H7 (cell line): Measurements from ENCODE around the gene RPL9. TPM values are rescaled to one million over a fixed set of nuclear protein-coding genes. Genes with fewer than 3 reads are reported as not detected.
"Not testable (repeated sequence)": the region's sequence is repeated elsewhere in the genome, so short reads cannot be mapped to it uniquely, and the experiment has no call there.

ENCODE experiments used
- DNase-seq: peaks from one replicate; pipeline ENCODE4 v3.0.0; 2012
- H3K27me3 ChIP-seq: 2 replicates; pipeline ENCODE4 v1.6.0; 2011; ENCODE audit warnings: mild to moderate bottlenecking, low read length; ENCODE audit not compliant: control insufficient read depth, insufficient read depth
- H3K36me3 ChIP-seq: replicated peaks from 2 replicates; pipeline ENCODE4 v1.5.1; 2011; ENCODE audit warnings: low read length; ENCODE audit not compliant: control insufficient read depth, insufficient read depth
- H3K4me3 ChIP-seq: 2 replicates; pipeline ENCODE4 v1.5.1; 2011; ENCODE audit warnings: low read depth, mild to moderate bottlenecking, control low read depth, low read length, moderate library complexity; ENCODE audit not compliant: insufficient read depth
- total RNA-seq: library from RNA; depleted of rRNA; stranded (reverse); fragments of >200 nt; shearing (Covaris generic); gene quantifications from 2 replicates; pipeline ENCODE4 v1.2.3, GENCODE V29; 2014

Gene RPL9
- total RNA-seq, 1 experiment from 2014 or later: 1,441 TPM

- no peaks in the 10 kb centered on the region for H3K27me3 ChIP-seq
- H3K36me3 ChIP-seq: peaks cover 3% of the 10 kb centered on the region
- no peak overlapping the region for H3K4me3 ChIP-seq
- peak; percentile 25 for DNase-seq
These were observed 21.5 kb upstream of the RPL9 start for GRCh38 chr4:39480251-39480650.

DNA sequence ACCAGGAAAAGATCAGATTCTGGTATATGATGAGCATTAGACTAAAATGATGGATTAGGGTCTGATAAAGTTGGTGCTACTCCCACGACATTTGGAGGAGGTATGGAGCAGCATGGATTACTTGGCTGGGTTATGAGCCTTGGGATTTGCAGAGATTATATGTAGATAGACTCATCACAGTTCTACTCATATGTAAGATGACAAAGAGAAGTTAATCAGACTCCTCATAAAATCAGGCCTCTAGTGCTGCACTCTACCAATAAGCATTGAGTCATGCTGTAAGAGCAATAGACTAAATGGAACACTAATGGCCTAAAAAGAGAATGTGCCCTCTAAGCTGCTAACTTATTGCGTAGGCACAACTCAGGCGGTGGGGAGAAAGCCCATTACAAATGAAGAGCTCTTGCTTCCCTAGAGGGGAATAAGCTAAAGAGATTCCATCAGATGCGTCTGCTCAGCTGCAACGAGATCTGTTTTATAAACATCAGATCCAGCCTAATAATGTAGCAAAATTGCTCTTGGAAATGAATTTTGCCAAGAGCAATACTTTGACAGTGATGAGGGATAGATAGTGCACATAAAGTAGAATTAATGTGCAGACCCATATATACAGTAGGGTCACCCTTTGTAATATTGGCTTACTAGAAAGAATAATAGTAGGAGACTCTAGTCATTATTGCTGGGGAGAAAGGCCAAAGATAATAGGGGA lies 17.6 kb upstream of the RPL9 start:
- DNase-seq: no peak
- H3K36me3 ChIP-seq: peaks cover 6% of the 10 kb centered on the region
- H3K4me3 ChIP-seq: no peak overlapping the region
- H3K27me3 ChIP-seq: no peaks in the 10 kb centered on the region

DNA sequence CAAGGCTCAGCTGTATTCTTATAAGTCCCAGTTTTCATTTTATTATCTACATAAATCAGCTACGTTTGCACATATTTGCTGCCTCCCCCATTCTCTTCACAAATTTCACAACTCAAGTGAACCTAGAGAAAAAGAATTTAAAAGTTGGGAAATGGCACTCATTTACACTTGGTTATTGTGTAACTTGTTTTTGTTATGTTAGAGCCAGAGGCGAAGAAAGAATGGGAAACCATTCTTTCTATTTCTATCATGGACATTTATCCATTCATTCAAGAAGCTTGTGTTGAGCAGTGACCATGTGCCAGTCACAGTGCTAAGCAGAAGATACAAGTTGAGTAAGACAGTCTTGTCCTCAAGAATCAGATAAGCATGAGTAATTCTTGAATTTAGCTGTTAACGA lies 13.7 kb upstream of the RPL9 start:
- Histone ChIP-seq H3K36me3 (peaks cover 8% of the 10 kb centered on the region), H3K4me3 (no peak overlapping the region), H3K27me3 (no peaks in the 10 kb centered on the region)
- DNase-seq: no peak

- no peak overlapping the region for H3K4me3 ChIP-seq
- no peak for DNase-seq
- peaks cover 5% of the 10 kb centered on the region for H3K36me3 ChIP-seq
- H3K27me3 ChIP-seq: no peaks in the 10 kb centered on the region
These were observed 11.7 kb upstream of the RPL9 start for GRCh38 chr4:39470402-39470801.

DNA sequence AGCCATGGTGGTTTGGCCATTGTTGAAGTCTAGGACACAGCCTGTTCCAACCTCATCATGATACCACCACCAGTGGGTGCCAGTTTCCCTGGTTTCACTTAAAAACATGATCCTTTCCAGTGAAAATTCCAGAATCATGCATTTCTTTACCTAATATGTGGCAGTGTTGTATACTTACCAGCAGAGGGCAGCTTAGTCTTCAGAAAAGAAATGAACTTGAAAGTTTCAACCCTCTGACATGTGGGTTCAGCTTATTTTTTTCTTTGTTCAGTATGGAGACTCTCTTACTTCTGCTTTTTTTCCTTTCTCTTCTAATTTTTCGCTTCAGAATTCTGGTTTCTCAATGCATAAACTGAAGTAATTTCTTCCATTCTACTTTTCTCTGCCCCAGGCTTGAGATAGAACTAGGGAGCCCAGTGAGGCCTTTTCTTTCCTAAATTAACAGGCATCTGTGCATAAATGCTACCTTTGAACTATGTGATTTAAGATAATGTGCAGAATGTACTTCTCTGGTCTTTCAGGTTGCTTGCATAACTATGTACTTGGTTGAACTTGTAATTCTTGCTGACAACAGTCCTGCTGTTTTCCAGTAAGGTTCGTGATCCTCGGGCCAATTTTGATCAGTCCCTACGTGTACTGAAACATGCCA lies 10.8 kb upstream of the RPL9 start:
- H3K4me3 ChIP-seq: no peak overlapping the region
- no peaks in the 10 kb centered on the region for H3K27me3 ChIP-seq
- H3K36me3 ChIP-seq: peaks cover 7% of the 10 kb centered on the region
- peak; percentile 68 for DNase-seq

DNA sequence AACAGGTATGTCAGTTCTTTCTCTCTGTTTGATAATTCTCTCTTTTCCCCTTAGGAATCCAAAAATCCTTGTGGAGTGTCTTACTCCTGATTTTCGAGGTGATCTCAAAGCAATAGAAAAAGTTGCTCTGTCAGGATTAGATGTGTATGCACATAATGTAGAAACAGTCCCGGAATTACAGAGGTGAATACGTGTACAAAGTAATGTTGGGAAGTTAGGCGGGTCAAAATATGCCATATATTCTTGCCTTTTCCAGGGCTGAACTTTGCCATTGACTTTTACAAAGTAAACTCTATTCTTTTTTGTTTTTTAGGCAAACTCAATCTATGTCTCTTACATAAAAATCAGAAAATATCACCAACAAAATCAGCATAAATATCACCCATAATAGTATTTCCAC lies 8.7 kb upstream of the RPL9 start:
- no peaks in the 10 kb centered on the region for H3K27me3 ChIP-seq
- no peak overlapping the region for H3K4me3 ChIP-seq
- peaks cover 10% of the 10 kb centered on the region for H3K36me3 ChIP-seq
- DNase-seq: no peak

DNA sequence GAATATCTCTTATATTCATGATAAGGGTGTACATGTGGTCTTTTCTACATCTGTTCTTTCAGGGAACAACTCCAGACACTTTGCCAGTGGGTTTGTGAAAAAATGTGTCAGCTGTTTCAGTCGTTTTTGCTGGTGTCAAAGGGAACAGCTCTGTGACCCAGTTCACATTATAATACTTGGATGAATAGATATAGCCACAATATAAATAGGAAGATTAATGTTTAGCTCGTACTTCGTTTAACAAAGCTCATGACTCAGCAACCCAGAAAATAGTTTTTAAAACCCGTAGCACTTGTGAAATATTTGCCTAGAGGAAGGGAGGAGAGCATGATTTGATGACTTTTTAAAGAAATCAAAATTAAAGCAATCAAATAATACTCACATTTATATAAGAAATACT lies 8.0 kb upstream of the RPL9 start:
- no peaks in the 10 kb centered on the region for H3K27me3 ChIP-seq
- DNase-seq: no peak
- H3K36me3 ChIP-seq: peaks cover 8% of the 10 kb centered on the region
- no peak overlapping the region for H3K4me3 ChIP-seq

DNA sequence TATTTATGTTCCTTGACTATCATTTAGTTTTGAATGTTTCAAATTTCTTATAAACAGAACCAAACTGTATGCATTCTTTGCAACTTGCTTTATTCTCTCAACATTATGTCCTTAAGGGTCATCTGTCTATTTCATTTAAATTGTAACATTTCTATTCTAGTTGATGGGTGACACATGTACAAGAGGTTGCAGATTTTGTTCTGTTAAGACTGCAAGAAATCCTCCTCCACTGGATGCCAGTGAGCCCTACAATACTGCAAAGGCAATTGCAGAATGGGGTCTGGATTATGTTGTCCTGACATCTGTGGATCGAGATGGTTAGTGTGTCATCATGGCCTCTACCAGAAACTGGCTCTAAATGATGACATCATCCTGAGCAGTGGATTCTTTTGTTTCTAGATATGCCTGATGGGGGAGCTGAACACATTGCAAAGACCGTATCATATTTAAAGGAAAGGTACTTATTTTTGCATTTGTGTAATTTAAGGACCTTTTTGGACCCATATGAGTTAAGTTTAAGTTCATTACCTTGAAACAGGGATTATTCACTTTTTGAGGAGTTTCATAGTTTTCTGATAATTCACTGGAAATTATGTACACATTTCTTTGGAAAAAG lies 6.3 kb upstream of the RPL9 start:
- Histone ChIP-seq H3K4me3 (no peak overlapping the region), H3K27me3 (no peaks in the 10 kb centered on the region), H3K36me3 (peaks cover 9% of the 10 kb centered on the region)
- no peak for DNase-seq

- DNase-seq, H3K27me3 ChIP-seq: not testable (repeated sequence)
- Histone ChIP-seq H3K36me3 (peaks cover 47% of the 10 kb centered on the region), H3K4me3 (peak overlapping the region; percentile 96)
These were observed 589 bp downstream of the RPL9 start for GRCh38 chr4:39458161-39458504.

GRCh38 chr4:39456946-39457763 lies 1.6 kb downstream of the RPL9 start:
- Histone ChIP-seq H3K4me3 (peak overlapping the region; percentile 96), H3K27me3 (no peaks in the 10 kb centered on the region), H3K36me3 (peaks cover 47% of the 10 kb centered on the region)
- no peak for DNase-seq

- Histone ChIP-seq H3K27me3 (no peaks in the 10 kb centered on the region), H3K36me3 (peaks cover 50% of the 10 kb centered on the region), H3K4me3 (no peak overlapping the region)
- no peak for DNase-seq
These were observed 3.2 kb downstream of the RPL9 start for GRCh38 chr4:39455486-39455885.

GRCh38 chr4:39453738-39454137 lies 5.0 kb downstream of the RPL9 start:
- Histone ChIP-seq H3K36me3 (peaks cover 50% of the 10 kb centered on the region), H3K27me3 (no peaks in the 10 kb centered on the region), H3K4me3 (no peak overlapping the region)
- no peak for DNase-seq

- H3K36me3 ChIP-seq: peaks cover 50% of the 10 kb centered on the region
- no peak overlapping the region for H3K4me3 ChIP-seq
- DNase-seq: no peak
- no peaks in the 10 kb centered on the region for H3K27me3 ChIP-seq
These were observed 5.7 kb downstream of the RPL9 start for GRCh38 chr4:39452860-39453587.

GRCh38 chr4:39452153-39452859 lies 6.4 kb downstream of the RPL9 start:
- no peak overlapping the region for H3K4me3 ChIP-seq
- peaks cover 43% of the 10 kb centered on the region for H3K36me3 ChIP-seq
- no peaks in the 10 kb centered on the region for H3K27me3 ChIP-seq
- DNase-seq: no peak
